Suppressor macrophage (primary cell): ENCODE results near the gene GPX7.

Experiments
- DNase-seq, 4 experiments: peaks; one replicate each; pipeline ENCODE4 v3.0.0-alpha.2; 2020 to 2022

Gene GPX7

DNA sequence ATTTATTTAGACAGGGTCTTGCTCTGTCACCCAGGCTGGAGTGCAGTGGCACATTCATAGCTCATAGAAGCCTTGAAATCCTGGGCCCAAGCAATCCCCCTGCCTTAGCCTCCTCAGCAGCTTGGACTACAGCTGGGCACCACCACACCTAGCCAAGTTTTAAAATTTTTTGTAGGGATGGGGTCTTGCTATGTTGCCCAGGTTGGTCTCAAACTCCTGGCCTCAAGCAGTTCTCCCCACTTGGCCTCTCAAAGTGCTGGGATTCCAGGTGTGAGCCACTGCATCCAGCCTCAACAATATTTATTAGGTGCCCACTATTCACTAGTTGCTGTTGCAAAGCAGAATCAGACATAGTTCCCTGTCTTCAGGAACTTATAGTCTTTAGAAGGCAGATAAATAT lies 14.1 kb upstream of the GPX7 start:
- DNase-seq, result no peak

DNA sequence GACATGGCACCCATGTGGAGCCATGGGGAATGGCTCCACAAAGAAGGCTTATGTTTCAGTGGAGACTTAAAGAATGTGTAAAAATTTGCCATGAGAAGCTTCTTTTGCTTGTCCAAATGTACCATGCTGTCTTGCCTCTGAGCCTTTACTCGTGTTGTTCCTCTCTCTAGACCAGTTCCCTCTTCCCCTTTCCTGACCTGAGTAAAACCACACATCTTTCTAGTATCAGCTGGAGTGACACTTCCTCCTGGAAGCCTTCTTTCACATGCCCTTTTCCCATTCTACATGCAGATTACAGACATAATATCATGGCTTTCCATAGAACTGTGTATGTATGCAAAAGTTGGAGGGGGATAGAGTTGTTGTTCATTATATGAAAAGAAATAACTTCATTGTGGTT lies 13.6 kb upstream of the GPX7 start:
- DNase-seq, result peak; percentile 55 to 83 (median 69)

DNA sequence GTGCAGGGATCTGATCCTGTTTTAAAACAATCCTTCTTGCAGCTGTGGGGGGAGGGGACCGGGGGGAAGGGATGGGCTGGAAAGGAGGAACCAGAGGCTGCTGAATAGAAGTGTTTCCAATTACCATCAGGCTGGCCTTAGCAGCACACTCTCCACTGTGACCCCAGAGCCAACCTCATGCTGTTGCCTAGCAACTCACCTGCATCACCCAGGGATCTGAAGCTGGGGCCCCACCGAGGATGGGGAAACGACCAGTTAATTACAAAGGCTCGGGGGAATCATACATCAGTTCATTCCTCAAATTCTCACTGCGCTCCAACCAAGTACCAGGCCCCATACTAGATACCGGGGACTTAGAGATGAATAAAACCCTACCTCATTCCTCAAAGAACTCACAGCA lies 11.9 kb upstream of the GPX7 start:
- DNase-seq, result no peak

DNA sequence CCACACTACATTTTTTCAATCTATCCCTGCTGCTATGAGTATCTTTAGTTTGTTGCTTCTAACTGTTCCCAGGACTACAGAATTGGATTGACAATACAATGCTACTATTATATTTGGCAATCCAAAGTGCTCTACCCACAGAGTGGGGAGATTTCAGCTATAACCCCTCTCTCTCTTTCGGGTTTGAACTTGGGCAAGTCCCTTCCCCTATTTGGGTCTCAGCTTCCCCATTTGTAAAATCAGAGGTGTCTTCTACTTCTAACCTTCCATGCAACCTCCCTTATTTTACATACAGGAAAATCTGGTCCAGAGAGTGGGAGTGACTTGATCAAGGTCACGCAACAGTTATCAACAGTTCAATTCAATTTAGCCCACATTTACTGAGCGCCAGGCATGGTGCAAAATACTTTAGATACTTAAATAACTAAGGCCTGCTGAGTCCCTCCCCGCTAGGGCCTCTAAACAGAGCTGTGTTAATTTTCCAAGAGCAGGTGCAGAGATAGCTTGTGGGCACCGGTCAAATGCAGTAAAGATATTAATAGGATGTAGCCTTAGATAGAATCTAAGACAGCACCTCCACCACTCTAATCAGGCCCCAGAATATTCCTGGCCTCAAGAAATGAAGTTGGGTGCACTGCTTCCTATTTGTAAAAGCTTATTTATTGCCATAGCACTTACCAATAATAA lies 9.4 kb upstream of the GPX7 start:
- DNase-seq, result peak in 1 of 4 experiments; percentile 10

DNA sequence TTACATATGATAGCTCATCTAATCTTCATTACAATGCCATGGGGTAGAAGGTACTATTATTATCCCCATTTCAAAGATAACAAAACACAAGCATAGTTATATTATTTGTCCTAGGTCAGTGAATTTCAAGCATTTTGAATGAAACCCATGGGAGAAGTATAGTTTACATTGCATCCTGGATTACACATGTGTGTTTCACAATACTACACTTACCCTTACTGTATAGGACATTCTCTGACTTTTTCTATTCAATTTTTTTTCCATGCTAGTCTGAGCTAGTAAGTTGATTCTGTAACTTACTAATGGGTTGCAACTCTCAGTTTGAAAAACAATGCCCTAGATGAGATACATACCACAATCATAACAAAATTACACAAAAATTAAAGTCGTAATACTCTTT lies 8.7 kb upstream of the GPX7 start:
- no peak for DNase-seq

DNA sequence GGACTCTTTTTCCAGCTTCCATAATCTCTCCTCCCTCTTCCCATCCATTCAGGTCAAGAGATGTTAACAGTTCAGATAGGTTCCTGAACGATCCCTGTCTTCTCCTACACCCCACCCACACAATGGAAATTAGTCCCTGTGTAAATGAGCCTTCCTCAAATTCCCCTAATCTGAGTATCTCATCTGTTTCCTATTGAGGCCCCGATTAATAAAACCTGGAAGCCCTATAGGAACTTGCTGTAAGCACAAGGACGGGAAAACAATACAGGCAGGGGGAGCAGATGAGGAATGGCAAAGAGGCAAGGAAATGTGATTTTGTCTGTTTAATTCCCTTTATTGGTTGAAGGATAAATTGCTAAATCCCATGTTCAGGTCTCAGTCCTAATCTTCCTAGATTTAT lies 7.1 kb upstream of the GPX7 start:
- no peak for DNase-seq

DNA sequence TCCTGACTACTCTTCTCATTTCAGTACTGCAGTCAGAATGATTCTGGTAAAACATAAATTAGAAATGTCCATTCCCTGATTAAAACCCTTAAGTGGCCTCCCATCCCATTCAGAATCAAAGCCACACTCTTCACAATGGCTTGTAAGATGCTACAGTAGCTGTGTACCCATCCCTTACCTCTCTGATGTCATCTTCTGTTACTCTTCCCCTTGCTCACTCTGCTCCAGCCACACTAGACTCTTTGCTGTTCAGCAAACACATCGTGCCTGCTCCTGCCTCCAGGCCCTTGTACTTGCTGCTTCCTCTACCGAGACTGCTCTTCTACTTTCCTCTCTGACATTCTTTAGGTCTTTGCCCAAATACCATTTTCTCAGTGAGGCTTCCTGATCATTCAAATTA lies 4.3 kb upstream of the GPX7 start:
- DNase-seq, result no peak

DNA sequence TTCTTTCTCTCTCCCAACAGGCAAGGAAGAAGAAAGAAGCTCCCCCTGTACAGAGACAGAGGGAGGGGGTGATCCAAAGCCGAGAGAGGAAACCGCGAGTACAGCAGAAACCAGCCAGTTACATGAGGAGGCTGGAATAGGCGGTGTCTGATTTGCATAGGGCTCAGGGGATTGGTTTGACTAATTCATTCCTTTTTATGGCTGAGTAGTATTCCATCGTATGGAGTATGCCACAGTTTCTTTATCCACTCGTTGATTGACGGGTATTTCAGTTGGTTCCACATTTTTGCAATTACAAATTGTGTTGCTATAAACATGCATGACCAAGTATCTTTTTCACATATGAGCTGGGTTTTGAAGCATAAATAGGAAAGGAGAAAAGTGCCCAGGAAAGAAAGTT lies 3.4 kb upstream of the GPX7 start:
- no peak for DNase-seq

DNA sequence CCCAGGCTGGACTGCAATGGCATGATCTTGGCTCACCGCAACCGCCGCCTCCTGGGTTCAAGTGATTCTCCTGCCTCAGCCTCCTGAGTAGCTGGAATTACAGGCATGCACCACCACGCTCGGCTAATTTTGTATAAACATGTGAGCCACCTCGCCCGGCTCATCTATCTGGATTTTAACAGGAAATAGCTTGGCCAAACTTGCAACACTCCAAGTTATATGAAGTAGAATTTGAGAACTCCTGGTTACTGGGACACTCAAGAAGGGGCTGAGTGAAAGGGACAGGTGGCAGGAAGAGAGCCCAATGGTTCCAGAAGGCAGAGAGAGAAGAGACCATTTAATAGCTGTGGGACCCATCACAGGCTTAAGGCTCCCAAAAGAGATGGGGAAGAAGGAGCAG lies 2.9 kb upstream of the GPX7 start:
- no peak for DNase-seq

DNA sequence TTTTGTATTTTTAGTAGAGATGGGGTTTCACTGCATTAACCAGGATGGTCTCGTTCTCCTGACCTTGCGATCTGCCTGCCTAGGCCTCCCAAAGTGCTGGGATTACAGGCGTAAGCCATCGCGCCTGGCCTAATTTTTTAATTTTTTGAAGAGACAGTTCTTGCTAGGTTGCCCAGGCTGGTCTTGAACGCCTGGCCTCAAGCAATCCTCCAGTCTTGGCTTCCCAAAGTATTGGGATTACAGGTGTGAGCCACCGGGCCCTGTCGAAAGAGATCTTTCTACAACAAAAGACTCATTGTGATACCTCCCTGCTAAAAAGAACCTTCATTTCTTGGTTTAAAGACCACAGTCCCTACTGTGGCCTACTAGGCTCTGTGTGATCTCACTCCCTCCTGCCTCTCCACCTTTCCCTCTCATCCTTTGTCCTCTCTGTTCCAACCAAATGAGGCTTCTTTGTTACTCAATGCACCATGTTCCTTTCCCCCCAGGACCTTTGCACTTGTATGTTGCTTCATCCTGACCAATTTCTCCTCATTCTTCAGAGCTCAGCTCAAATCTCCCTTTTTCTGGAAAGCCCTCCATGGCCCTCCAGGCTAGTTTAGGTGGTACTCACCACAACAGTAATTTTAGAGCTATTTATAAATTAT lies 1.5 kb upstream of the GPX7 start:
- DNase-seq, result no peak

DNA sequence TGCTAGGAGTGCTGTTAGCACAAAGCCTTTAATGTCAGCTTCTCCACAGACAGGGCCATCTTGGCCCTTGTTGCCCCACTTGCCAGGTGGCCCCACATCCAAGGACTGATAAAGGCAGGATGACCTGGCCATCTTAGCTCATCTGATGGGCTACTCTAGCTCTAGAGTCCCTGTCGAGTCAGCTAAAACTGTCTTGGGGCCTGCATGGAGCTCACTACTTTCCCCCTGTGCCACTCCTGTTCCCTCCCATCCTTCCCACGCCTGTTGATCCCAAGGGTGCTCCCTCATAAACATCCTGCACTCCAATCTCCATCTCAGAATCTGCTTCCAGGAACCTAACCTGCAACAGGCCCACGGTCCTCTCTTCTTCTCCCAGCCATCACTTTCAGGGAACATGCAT lies 652 bp upstream of the GPX7 start:
- no peak for DNase-seq

DNA sequence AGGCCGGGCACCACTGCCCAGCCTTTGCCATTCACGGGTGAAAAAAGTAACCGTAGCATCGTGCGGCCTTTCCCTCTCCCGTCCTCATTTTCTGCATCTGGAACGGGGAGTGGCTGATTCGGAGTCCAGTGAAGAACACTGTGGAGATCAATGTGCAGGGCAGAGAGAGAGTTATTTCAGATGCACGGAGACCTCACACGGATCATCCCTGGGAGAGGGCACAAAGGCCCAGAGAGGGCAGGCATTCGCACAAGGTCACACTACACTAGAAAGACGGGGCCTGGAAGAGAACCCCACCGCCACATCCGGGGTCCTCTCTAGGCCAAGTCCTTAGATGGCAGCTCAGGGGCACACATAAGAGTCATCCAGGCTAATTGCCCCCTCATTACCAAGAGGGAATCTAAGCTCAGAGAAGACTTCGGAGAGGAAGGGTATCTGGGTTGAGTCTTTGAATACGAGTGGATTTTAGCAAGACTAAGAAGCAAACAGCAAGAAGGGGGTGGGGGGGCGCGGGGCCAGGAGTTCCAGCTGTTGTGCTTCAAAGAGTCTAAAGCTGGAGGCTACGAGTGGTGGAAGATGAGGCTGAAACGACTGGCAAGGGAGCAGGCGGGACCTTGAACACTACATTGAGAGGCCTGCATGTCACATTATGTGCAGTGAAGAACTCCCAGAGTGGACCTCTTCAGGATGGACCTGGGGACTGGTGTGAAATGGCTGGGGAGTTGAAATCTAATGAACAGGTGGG lies 857 bp downstream of the GPX7 start:
- no peak for DNase-seq

DNA sequence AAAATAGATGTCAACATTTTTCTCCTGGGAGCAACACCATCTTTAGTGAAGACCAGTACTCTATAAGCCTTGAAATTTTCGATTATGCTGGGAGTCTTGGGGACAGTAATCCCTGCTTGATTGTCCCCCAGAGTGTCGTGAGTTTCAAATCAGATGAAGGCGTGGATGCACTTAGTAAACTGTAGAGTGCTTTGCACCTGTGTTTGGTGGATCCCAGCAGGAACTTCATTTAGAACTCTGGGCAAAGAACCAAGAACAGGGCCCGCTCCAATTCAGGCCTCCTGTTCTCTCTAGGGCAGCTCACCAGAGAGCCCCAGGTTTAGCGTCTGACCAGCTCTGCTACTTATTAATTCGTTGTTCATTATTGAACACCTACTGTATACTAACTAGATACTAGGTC lies 1.5 kb downstream of the GPX7 start:
- no peak for DNase-seq

DNA sequence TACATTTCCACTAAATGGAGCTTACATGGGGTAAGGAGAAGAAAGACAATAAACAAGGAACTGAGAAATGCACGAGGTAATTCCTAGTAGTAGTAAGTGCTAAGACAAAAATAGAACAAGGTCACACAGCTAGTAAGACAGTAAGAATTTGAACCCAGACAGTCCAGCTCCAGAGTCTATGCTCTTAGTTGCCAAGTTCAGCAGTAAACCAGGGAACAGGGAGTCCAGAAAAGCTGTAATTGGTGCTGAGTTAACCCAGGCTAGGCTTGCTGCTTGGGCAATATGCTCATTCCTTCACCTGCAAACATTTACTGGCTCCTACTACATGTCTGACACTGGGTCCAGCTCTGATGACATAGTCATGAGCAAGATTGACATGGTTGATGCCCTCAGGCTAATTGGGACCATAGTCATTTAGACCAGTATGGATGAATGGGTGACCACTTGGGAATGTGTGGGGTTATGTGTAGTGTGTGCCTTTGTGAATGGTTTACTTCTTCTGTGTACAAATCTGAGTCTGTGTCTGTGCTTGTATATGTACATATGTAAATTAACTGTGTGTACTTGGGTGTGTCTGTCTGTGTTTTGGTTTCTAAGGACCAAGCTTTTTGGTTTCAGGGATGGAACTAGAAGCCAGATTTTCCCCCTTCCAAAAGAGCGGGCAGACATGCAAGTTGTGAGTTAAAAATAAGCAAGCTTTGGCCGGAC lies 2.0 kb downstream of the GPX7 start:
- DNase-seq, result peak in 1 of 4 experiments; percentile 21

DNA sequence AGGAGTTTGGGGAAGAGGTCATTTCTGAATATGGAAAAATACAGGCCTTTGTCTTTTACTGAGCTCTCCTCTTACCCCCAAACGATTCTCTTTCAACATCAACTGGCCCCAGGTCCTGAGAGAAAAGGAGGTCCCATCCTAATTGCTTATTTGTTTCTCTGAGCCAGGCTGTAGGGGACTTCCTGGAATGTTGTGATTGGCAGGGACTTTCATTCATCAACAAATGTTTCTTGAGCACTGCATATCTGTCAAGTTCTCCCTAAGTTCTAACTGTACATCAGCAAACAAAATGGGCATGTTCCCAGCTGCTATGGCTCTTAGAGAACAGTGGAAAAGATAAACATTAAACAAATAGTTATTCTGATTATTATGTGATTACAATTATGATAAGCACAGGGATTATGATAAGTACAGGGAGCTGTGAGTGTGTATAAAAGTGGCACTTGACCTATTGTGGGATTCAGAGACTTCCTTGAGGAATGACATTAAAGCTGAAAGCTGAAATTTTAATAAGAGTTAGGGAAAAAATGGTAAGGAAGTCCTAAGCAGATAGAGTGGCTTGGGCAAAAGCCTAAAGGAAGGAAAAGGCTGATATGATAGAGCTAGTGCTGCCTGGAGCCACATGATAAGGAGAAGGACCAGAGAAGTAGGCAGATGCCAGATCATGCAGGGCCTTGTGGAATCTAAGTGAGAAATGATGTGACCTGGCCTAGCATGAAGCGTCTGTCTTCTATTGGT lies 11.6 kb downstream of the GPX7 start:
- no peak for DNase-seq

DNA sequence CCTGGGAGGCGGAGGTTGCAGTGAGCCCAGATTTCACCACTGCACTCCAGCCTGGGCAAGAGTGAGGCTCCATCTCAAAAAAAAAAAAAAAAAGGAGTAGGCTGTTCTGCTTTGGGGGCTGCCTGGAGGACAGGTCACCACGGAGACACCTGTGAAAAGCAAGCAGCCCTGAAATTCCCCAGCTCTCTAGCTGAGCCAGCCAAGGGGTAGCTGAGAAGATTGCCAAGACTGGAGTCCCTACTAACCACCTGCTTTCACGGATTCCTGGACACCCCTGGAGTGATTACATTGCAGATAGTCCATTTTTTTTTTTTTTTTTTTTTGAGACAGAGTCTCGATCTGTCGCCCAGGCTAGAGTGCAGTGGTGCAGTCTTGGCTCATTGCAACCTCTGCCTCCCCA lies 12.5 kb downstream of the GPX7 start:
- DNase-seq, result no peak

DNA sequence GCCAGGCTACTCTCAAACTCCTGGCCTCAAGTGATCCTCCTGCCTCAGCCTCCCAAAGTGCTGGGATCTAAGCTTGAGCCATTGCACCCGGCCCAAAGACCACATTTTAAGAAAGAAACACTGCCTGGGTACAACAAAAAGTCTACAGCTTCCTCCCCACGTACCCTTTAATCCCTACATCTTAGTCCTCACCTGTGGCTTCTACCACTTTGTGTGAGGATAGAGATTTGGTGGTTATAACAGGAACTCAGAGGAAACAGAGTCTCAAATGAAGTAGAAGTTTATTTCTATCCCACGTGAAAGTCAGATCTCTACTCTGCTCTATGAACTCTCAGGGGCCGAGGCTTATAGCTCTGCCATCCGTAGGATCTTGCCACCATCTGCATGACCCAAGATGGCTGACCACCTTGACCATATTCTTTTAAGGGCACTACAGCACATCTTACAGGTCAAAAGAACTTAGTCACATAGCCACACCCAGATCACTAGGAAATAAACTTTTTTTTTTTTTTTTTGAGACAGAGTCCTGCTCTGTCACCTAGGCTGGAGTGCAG lies 13.4 kb downstream of the GPX7 start:
- no peak for DNase-seq

DNA sequence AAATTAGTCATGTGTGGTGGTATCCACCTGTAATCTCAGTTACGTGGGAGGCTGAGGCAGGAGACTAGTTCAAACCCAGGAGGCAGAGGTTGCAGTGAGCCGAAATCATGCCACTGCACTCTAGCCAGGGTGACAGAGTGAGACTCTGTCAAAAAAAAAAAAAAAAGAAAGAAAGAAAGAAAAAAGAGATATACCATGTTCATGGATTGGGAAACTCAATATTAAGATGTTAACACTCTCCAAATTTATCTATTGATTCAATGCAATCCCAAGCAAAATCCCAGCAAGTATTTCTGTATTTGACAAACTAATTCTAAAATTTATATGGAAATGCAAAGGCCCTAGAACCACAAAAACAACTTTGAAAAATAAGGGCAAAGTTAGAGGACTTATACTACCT lies 19.8 kb downstream of the GPX7 start:
- no peak for DNase-seq

DNA sequence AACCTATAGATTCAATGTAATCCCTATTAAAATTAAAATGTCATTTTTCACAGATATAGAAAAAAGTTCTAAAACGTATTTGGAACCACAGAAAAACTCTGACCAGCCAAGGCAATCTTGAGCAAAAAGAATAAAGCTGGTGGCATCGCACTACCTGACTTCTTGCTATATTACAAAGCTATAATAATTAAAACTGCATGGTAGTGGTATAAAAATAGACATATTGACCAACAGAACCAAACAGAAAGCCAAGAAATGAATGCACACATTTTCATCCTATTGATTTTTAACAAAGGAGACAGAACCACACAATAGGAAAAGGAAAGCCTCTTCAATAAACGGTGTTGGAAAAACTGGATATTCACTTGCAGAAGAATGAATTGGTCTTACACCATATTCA lies 21.6 kb downstream of the GPX7 start:
- DNase-seq, result no peak

DNA sequence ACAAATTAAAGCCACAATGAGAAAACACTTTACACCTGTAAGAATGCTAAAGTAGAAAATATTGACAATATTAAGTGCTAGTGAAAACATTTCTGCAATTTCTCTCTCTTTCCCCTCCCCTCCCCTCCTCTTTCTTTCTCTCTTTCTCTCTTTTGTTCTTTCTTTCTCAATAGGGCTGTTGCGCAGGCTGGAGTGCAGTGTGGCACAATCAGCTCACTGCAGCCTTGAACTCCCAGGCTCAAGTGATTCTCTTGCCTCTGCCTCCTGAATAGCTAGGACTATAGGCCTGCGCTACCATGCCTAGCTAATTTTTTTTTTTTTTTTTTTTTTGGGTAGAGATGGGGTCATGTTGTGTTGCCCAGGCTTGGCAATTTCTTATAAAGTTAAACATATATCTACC lies 24.9 kb downstream of the GPX7 start:
- no peak for DNase-seq

DNA sequence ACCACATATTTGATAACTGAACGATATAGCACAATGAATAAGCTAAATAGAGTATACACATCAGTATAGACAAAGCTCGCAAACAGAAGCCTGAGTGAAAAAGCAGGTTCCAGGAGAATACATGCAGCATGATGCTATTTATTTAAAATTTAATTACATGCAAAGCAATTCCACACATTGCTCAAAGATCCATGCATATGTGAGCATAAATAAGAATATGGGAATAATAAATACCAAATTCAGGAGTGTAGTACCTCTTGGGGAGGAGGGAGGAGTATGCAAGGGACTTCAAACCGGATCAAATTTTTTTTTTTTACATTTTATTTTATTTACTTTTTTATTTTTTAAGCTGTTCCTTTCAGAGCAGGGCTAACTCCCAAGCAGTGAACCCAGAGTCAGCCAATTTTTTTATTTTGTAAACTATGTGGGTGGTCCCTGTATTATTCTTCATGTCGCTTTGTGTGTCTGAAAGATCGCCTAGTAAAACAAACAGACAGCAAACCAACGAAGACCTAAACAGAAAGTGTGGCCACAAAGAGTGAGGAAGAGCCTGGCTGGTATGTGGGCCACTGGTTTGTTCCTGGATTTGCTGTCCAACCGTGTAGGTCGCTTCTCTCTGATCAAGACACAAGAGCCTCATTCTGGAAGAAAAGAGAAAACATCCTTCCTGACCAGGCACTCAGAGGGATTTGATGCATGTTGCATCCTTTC lies 26.6 kb downstream of the GPX7 start:
- DNase-seq, result no peak

DNA sequence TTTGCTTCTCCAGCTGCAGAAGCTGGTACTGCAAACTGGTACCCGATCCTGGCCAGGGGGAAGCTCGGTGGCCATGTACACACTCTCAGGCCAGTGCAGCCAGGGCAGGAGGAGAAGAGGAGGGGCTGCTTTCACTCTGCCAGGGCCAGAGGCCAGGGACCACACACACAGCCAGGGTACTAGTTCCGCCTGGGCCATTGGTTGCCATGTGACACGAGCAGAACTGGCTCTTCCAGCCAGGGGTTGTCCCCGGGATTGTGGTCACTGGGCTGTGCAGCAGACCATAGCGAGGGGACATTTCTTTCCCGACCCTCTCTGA lies 27.1 kb downstream of the GPX7 start:
- DNase-seq, result no peak
